SHP77 (cell line): ENCODE results near the gene GJC1.
"Not testable (repeated sequence)": the region's sequence is repeated elsewhere in the genome, so short reads cannot be mapped to it uniquely, and the experiment has no call there.

Experiments used
- DNase-seq, 2 experiments: peaks; one replicate each; lab custom pipeline; 2025; lab: John Stamatoyannopoulos, UW

The GJC1 gene

DNA sequence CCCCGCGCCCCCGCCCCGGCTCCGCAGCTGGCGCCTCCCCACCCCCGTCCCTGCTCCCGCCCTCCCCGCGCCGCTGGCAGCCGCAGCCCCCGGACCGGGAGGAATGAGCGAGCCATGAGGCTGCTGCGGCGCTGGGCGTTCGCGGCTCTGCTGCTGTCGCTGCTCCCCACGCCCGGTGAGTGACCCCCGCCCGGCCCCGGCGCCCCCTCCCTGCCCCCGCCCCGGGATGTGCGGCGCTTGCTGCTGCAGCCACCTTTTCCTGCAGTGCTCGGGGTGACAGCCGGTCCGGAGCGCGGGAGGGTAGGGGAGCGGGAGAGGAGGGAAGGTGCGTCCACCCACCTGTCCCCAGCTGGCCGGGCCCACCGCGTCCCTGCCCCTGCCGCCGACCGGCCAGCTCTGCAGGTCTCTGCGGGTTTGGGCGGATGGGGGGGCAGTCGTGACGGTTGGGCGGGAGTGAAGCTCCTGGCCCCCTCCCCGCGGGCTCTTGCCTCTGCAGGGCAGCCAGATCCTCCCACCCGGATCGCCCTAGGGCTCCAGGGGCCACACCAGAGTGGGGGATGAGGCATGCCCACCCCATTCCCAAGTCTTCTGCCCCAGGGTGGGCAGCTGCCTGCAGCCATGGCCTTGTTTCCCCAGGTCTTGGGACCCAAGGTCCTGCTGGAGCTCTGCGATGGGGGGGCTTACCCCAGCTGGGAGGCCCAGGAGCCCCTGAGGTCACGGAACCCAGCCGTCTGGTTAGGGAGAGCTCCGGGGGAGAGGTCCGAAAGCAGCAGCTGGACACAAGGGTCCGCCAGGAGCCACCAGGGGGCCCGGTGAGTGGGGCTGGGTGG lies 70.8 kb downstream of the GJC1 start:
- DNase-seq = no peak

DNA sequence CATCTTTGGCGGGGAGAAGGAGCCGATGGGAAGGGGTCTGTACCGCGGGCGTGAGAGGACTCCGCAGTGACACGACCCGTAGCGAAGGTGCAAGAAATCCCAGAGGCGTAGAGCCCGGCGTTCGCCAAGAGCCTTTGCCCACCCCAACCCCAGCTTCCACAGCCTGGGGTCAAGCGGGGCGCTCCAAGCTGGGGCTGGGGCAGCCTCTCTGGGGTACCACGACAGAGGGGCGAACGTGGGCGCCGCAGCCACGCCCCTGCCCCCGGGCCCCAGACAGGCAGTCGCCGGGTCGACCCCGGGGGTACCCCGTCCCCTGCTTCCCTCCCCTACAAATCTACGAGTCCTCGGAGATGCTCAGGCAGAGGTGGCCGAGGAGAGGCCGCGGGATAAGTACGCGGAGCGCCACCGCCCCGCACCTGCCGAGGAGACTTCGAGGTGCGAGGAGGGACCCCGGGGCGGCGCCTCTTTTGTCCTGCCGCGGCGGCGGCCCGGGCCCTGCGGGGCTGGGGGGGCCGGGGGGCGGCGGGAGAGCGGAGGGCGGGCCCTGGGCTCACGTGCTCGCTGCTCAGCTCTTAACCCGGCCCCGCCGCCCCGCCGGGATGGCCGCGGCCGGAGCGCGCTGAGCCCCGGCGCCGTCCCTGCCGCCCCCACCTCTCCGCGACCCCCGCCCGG lies 71.5 kb downstream of the GJC1 start, which contains the start of gene ADAM11:
ADAM11 (plus strand) TSS at position 575 of the 672 bp plus-strand sequence. CDS start 212 bp downstream, outside the sequence.
- no peak for DNase-seq

DNA sequence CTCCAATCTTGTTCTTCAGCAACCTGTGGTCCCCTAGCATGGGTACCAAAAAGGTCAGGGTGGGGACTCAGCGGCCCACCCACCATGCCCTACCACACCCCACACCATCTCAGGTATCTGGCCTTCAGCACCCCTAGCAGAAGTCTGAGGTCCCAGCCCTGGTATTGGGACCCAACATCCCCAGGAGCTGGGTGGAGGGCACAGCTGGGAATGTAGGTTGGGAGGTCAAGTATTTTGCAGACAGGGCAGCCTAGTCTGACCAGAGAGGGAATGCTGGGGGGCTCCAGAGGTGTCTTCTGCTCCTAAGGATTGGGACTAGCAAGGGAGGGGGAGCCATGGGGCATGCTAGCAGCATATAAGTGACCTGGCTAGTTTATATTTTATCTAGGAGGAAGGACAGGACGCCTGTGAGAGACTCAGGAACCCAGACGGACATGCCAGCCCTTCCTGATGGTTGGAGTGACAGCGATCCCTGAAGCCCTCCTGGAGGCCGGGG lies 72.1 kb downstream of the GJC1 start:
- DNase-seq = no peak

DNA sequence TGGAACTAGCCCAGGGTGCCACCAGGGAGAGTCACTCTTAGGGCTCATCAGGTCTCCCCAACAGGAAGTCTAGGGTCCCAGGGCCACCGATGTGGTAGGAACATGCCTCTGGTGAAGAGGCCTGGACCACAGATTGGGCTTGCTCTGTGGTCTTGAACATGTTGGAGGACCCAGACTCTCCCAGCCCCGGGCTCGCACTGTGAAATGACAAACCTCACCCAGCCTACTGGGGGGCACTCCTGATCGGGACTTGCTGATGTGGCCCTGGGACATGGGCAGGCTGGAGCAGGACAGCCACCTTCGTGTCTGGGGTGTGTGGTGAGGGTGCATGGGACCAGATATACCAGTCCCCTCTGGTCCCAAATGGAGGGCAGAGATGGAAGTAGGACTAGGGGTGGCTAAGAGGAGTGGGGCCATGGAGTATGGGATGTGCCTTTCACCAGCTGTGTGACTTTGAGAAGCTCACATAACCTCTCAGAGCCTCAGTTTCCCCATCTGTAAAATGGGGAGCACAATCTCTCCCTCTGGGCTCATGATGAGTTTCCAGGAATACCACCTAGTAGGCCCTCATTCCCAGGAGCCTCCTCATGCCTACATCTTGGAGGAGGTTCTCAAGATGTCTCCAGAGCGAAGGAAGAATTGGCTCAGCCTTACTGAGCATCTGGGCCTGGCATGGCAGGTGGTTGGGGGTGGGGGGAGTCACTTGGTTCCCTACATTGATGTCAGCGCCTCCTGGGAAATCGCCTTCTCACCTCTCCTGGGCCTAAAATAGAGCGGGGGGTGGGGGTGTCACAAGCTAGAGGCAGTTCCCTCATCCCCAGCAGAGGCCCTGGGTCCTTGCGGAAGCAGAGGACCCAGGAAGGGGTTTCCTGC lies 72.8 kb downstream of the GJC1 start:
- DNase-seq = no peak

DNA sequence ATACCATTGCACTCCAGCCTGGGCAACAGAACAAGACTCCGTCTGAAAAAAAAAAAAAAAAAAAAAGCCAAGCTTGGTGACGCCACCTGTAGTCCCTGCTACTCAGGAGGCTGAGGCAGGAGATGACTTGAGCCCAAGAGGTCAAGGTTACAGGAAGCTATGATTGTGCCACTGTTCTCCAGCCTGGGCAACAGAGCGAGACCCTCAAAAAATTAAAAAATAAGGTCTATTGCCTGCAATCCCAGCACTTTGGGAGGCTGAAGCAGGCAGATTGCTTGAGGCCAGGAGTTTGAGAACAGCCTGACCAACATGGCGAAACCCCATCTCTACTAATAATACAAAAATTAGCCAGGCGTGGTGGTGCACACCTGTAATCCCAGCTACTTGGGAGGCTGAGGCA lies 74.9 kb downstream of the GJC1 start:
- not testable (repeated sequence) for DNase-seq

DNA sequence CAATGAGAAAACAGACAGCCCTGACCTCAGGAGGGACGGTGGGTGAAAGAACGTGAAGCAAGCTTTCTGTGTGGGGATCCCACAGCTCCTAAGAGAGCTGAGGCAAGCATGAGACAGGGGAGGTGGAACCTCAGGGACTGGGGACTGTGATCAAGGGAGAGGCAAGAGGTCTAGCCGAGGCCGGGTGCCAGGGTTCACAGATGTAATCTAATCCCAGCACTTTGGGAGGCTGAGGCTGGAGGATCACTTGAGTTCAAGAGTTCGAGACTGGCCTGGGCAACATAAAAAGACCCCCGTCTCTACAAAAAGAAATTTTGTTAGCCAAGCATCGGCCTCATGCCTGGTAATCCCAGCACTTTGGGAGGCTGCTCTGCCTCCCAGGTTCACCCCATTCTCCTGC lies 75.8 kb downstream of the GJC1 start:
- no peak for DNase-seq

DNA sequence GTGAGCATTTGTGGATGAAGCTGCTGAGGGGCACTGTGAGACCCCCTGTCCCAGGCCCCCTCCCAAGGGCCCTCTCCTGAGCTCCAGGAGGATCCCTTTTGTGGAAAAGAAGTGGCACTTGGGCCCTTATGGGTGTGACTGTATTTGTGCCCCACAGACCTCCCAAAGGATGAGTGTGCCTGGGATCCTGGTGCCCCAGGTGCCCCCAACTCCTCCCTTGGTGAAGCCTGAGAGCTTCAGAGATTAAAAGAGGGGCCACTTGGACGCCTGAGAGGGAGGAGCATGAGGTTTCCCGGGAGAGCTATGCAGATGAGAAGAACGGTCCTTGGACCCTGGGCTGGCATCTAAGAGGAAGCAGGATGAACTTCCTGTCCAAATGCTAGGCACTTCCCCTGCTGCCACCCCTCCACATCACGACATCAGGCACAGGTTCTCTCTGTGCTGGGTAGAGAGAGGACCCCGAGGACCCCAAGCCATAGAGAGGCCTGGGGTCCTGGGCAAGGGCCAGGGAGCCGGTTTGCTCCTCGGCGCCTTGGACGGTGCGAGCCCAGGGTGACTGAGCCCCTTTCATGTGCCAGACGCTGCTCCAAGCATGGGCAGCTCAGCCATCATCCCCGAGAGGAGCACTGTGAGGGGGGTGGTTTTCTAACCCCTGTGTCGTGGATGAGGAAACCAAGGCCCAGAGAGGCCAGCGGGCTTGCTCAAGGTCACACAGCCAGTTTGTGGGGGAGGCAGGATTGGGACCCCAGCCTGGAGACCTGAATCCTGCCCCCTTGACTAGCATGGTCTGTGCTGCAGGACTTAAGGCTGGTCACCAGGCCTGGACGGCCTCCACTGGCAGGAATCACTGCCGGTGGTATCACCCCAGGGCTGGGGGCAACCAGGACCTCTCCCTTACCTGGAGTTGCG lies 76.9 kb downstream of the GJC1 start:
- DNase-seq = no peak

DNA sequence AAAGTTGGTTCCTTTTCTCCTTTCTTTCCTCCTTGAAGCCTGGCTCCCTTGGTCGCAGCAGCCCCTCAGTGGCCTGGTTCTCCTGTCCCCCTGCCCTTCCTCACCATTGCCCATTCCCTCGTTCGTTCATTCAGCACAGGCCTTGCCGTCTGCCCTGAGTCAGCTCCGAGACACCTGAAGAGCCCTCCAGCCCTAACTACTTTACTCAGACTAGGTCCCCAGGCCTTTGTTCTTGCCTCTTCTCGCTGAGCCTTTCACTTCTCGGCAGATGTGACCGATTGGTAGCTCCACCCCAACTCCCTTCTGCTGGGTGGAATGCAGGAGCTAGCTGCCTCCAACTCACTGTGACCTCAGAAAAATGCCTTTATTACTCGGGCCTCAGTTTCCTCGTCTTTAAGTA lies 78.3 kb downstream of the GJC1 start:
- no peak for DNase-seq

DNA sequence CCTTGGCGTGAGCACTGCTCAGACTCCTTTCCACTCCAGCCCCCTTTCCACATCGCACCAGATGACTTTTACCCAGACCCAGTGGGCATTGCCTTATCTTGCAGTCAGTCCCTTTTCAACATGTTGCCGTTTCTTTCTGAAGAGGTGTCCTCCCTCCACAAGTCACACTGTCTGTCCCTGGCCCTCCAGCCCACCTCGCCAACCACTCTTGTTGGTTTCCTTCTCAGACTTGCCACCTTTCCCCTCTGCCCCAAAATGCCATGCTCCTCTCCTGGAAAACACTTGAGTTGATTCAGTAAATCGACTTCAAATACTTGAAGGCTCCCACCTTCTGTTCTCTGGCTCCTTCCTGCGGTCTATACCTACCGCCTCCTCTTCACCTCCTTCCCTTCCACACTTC lies 78.8 kb downstream of the GJC1 start:
- no peak for DNase-seq

DNA sequence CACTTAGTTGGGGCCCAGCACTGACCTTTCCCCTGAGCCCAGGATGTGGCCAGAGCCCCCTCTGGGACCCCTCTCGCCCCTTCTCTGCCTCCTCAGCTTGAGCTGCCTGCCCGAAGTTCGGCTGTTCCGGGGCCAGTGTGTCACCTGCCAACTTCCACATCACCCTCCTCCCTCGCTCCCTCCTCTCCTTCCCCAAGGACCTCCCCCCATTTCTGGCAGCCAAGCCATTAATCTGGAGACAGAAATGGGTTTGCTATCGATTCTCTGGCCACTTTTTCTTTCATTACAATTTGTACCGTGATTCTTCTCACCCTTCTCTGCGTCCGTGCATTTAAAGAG lies 80.1 kb downstream of the GJC1 start:
- DNase-seq = no peak

DNA sequence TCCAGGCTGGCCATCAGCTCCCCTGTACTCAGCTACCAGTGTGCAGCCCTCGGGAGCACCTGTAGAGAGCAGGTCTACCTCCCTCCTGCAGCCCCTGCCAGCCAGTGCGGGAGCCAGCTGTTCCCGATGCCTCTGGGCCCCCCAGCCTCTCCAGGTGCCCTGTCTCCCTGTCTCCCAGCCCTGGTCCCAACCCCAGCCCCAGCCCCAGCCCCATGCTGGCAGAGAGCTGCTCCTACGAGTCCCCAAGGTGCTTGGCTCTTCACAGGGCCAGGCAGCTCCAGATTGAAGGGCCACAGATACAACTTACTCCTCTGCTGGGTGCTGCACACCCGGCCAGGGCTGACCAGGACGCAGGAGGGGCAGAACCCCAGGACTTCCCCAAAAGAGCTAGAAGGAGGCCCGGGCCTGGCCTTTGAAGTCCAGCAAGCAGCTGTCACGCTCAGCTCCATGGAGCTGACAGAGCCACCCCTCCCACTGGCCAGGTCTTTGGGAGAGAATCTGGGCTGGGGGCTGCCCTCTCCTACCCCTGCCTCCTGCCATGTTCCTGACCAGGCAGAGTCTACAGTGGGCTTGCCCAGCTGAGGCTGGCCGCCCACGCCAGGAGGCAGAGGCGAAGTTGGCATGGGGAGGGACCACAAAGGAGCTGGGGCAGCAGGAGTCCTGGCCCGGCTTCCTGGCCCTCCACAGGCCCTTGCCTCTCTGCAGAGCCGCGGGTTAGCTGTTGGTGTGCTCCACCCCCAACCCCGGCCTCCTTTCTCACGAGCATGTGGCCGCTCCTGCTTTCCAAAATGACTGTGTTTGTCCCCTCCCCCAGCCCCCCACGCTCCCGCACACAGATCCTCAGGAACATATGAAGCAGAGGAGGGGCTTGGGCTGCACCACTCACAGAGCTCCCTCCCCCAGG lies 80.8 kb downstream of the GJC1 start:
- DNase-seq = no peak
